NB4 (cell line): Measurements from ENCODE around the gene VAC14.

ENCODE experiments used
- CTCF ChIP-seq: IDR thresholded peaks from one replicate; pipeline ENCODE4 v1.5.1; 2012; ENCODE audit warnings: low read depth, low read length
- POLR2A ChIP-seq: IDR thresholded peaks from 2 replicates; pipeline ENCODE4 v1.6.1; 2011; ENCODE audit warnings: mild to moderate bottlenecking; ENCODE audit not compliant: insufficient read length; ENCODE audit errors: extremely low read depth

GRCh38 chr16:70809392-70810060 lies 8.6 kb upstream of the VAC14 start:
- TF ChIP-seq CTCF, result no peak
- TF ChIP-seq POLR2A, result no peak
